Vagina (tissue), 2 donors: ENCODE results near the gene FAM3D.

ENCODE experiments used
- CTCF ChIP-seq, 3 experiments: fragments of 450-650 bp in 2 of 3; fragments of 200-600 bp in 1 of 3; sonication (generic) in 1 of 3; IDR thresholded peaks; one replicate each; pipeline ENCODE4 v1.5.1; 2017 to 2019; ENCODE audit warnings: antibody characterized with exemption in 3 of 3, mild to moderate bottlenecking in 2 of 3, moderate library complexity in 2 of 3
- POLR2AphosphoS5 ChIP-seq, 2 donors: sonication (generic); formaldehyde crosslinking; IDR thresholded peaks; one replicate each; pipeline ENCODE4 v1.9.0; 2017; ENCODE audit warnings: antibody characterized with exemption in 2 of 2, mild to moderate bottlenecking in 2 of 2, low read depth in 1 of 2; ENCODE audit not compliant: insufficient read depth in 1 of 2

GRCh38 chr3:58594117-58594516 lies 72.5 kb downstream of the FAM3D start:
- no peak for TF ChIP-seq CTCF (IDR thresholded peaks at IDR 0.05)
- TF ChIP-seq POLR2AphosphoS5 (IDR thresholded peaks at IDR 0.05; ENCODE audit: insufficient read depth in 1 of 2, low read depth in 1 of 2) = no peak
